BJ (cell line): ENCODE data around the gene CACNA1C. TPM values are rescaled to one million over a fixed set of nuclear protein-coding genes. Genes with fewer than 3 reads are reported as not detected.

Experiments used
- CTCF ChIA-PET: fragments of 350-600 bp; formaldehyde crosslinking; extraction: SDS; loops from one replicate; lab custom pipeline; 2021; ENCODE audit warnings: antibody characterized with exemption, inconsistent platforms; lab: Yijun Ruan, JAX
- POLR2A ChIA-PET: fragments of 300-600 bp; sonication (Branson Sonifier 250); formaldehyde crosslinking; extraction: SDS; loops from one replicate; lab custom pipeline; 2021; ENCODE audit warnings: antibody characterized with exemption; lab: Charles Lee
- DNase-seq: peaks from one replicate; pipeline ENCODE4 v3.0.0-alpha.2; 2011; ENCODE audit warnings: low read depth
- H3K27me3 ChIP-seq: 2 replicates; pipeline ENCODE4 v1.6.0; 2011; ENCODE audit warnings: low read length; ENCODE audit not compliant: control insufficient read depth, insufficient read depth
- H3K36me3 ChIP-seq: 2 replicates; pipeline ENCODE4 v1.5.1; 2011; ENCODE audit warnings: low read length; ENCODE audit not compliant: control insufficient read depth, insufficient read depth
- H3K4me3 ChIP-seq: 2 replicates; pipeline ENCODE4 v1.5.1; 2011; ENCODE audit warnings: low read depth, mild to moderate bottlenecking, control low read depth, low read length
- CTCF ChIP-seq: IDR thresholded peaks from 2 replicates; pipeline ENCODE4 v1.5.1; 2011; ENCODE audit warnings: low read depth, mild to moderate bottlenecking, control low read depth, inconsistent platforms, low read length, moderate library complexity; ENCODE audit not compliant: insufficient read depth
- polyA plus RNA-seq: library from polyadenylated mRNA; depleted of rRNA; stranded (reverse); fragments of >200 nt; gene quantifications from 2 replicates; pipeline ENCODE4 v1.2.3, GENCODE V29; 2011

Gene CACNA1C
- polyA plus RNA-seq, 1 experiment = 14.7 TPM

- POLR2A ChIA-PET = no interaction called here
- CTCF ChIA-PET = interaction anchor here (1.6 to 3.5 kb wide), 7 partner anchors 18 to 786 kb away, joined by 4 to 25 read pairs (median 8); no protein-coding TSS in a partner anchor
- peaks cover 18% of the 10 kb centered on the region for H3K36me3 ChIP-seq
- H3K4me3 ChIP-seq = no peak overlapping the region
- DNase-seq = no peak
- TF ChIP-seq CTCF = no peak
- H3K27me3 ChIP-seq = no peaks in the 10 kb centered on the region
These were observed 528.7 kb downstream of the CACNA1C start for GRCh38 chr12:2581293-2582045.

- POLR2A ChIA-PET = interaction anchor here (0.7 kb wide), 1 partner anchor 21 kb away, joined by 17 read pairs; no protein-coding TSS in a partner anchor
- no peak for DNase-seq
- Histone ChIP-seq H3K4me3 (no peak overlapping the region), H3K27me3 (no peaks in the 10 kb centered on the region), H3K36me3 (peaks cover 18% of the 10 kb centered on the region)
- TF ChIP-seq CTCF = no peak
- CTCF ChIA-PET = interaction anchor here (0.6 to 3.5 kb wide), 24 partner anchors 8 to 626 kb away, joined by 3 to 25 read pairs (median 6); no protein-coding TSS in a partner anchor
These were observed 529.8 kb downstream of the CACNA1C start for GRCh38 chr12:2582631-2583030.

- DNase-seq = no peak
- CTCF ChIA-PET = interaction anchor here (0.6 to 3.5 kb wide), 35 partner anchors 9 to 626 kb away, joined by 3 to 25 read pairs (median 5); no protein-coding TSS in a partner anchor
- H3K4me3 ChIP-seq = no peak overlapping the region
- H3K27me3 ChIP-seq = no peaks in the 10 kb centered on the region
- TF ChIP-seq CTCF = peak; percentile 53
- peaks cover 22% of the 10 kb centered on the region for H3K36me3 ChIP-seq
- POLR2A ChIA-PET = interaction anchor here (0.7 kb wide), 1 partner anchor 21 kb away, joined by 17 read pairs; no protein-coding TSS in a partner anchor
These were observed 530.3 kb downstream of the CACNA1C start for GRCh38 chr12:2583091-2583497.

GRCh38 chr12:2583642-2584401 lies 531.0 kb downstream of the CACNA1C start:
- no peaks in the 10 kb centered on the region for H3K27me3 ChIP-seq
- no peak for DNase-seq
- ChIA-PET CTCF (interaction anchor here (0.7 to 3.5 kb wide), 31 partner anchors 8 to 627 kb away, joined by 3 to 25 read pairs (median 5); no protein-coding TSS in a partner anchor), POLR2A (no interaction called here)
- no peak for TF ChIP-seq CTCF
- H3K4me3 ChIP-seq = no peak overlapping the region
- H3K36me3 ChIP-seq = peaks cover 25% of the 10 kb centered on the region
